HG03432 (cell line): ENCODE data around the gene LDHAL6B.

Experiments
- ATAC-seq: cut with Tn5 transposase; IDR thresholded peaks from one replicate; pipeline ENCODE4 v1.9.1; 2021; ENCODE audit warnings: mild to moderate bottlenecking, moderate library complexity; ENCODE audit not compliant: unreplicated experiment

The LDHAL6B gene

GRCh38 chr15:59249816-59250215, 43.2 kb downstream of the LDHAL6B start:
- no peak for ATAC-seq

GRCh38 chr15:59250249-59250648, 43.6 kb downstream of the LDHAL6B start:
- no peak for ATAC-seq

GRCh38 chr15:59251001-59251845, 44.6 kb downstream of the LDHAL6B start:
- peak; percentile 51 for ATAC-seq

- no peak for ATAC-seq
Measured at GRCh38 chr15:59252137-59252536, 45.5 kb downstream of the LDHAL6B start.

- ATAC-seq, result no peak
Measured at GRCh38 chr15:59255680-59256336, 49.2 kb downstream of the LDHAL6B start.

GRCh38 chr15:59256482-59256881, 49.8 kb downstream of the LDHAL6B start:
- ATAC-seq, result no peak

GRCh38 chr15:59257140-59257539, 50.5 kb downstream of the LDHAL6B start:
- ATAC-seq, result no peak
